Loucy (cell line): ENCODE measurements around the gene CHST10.

Source experiments
- EZH2phosphoT487 ChIP-seq: fragments of 200-600 bp; IDR thresholded peaks from 2 replicates; pipeline ENCODE4 v1.6.1; 2018; ENCODE audit warnings: antibody characterized with exemption, mild to moderate bottlenecking, moderate library complexity, borderline replicate concordance
- TF ChIP-seq, protein P1 (sequence below): fragments of 200-600 bp; sonication (generic); conservative IDR thresholded peaks from 2 replicates; pipeline ENCODE4 v1.5.1; 2014; ENCODE audit warnings: mild to moderate bottlenecking, antibody characterized with exemption, low read length

DNA sequence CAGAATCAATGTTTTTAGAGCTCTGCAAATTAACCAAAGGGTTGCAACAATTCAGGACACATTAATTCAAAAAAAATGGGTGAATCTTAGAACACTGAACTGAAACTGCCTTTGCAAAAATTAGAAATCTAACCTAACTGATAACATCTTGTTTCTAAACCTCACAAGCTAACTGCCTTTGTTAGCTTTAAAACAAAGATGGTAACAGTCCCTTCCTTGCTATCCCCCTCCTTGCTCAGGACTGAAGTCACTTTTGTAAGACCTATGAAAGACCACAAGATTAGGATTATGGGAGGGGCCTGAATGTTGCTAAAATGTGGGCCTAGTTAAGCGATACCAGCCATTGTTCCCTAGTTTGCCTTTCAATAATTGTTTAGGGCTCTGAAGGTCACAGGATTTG is 50.3 kb downstream of the CHST10 start:
- TF ChIP-seq, protein P1, sequence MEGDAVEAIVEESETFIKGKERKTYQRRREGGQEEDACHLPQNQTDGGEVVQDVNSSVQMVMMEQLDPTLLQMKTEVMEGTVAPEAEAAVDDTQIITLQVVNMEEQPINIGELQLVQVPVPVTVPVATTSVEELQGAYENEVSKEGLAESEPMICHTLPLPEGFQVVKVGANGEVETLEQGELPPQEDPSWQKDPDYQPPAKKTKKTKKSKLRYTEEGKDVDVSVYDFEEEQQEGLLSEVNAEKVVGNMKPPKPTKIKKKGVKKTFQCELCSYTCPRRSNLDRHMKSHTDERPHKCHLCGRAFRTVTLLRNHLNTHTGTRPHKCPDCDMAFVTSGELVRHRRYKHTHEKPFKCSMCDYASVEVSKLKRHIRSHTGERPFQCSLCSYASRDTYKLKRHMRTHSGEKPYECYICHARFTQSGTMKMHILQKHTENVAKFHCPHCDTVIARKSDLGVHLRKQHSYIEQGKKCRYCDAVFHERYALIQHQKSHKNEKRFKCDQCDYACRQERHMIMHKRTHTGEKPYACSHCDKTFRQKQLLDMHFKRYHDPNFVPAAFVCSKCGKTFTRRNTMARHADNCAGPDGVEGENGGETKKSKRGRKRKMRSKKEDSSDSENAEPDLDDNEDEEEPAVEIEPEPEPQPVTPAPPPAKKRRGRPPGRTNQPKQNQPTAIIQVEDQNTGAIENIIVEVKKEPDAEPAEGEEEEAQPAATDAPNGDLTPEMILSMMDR = no peak
- no peak for TF ChIP-seq EZH2phosphoT487
